HT-29 (cell line): ENCODE measurements around the gene VOPP1. TPM values are rescaled to one million over a fixed set of nuclear protein-coding genes. Genes with fewer than 3 reads are reported as not detected.

Experiments
- DNase-seq: peaks from one replicate; pipeline ENCODE4 v3.0.0-alpha.2; 2015; ENCODE audit warnings: low spot score
- total RNA-seq: library from RNA; depleted of rRNA; stranded (reverse); fragments of >200 nt; shearing (Covaris generic); gene quantifications from 2 replicates; pipeline ENCODE4 v1.2.3, GENCODE V29; 2014

The VOPP1 gene
- total RNA-seq, 1 experiment from 2014 or later = 133 TPM

DNA sequence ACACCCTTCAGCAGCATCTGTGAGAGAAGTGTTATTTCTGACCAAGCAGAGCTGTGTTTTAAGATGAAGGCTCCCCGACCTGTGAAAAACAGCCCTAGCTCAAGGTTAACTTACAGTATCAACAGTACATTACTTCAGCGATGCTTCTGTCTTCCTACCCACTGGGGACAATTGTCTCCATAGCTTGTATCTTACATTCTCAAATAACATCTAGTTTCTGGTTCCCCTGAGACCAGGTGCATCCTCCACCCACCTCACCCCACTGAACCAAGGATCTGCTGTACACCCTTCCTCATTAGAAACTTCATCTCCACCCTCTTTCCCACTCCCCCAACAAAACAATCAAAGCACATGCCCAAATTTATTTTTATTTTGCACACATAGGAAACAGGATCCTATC is 102.0 kb downstream of the VOPP1 start:
- no peak for DNase-seq

DNA sequence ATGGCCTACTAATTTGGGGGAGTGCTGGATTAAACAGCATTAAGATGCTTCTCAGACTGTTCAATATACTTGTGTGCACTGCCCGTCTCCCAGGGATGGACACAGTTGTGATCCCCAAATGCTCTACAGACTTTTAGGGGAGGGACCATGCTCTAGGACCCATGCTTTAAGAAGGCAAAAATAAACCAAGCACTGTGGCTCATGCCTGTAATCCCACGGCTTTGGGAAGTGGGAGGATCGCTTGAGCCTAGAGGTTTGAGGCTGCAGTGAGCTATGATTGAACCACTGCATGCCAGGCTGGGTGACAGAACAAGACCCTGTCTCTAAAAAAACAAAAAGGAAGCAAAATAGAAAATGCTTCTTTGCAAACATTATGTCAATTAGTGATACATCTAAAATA is 102.6 kb downstream of the VOPP1 start:
- DNase-seq = no peak

- DNase-seq = no peak
Observed at GRCh38 chr7:55469271-55469681, 103.0 kb downstream of the VOPP1 start.

GRCh38 chr7:55468495-55468894 is 103.8 kb downstream of the VOPP1 start:
- no peak for DNase-seq

- DNase-seq = no peak
Observed at GRCh38 chr7:55467047-55467593, 105.2 kb downstream of the VOPP1 start.

- DNase-seq = no peak
Observed at GRCh38 chr7:55465691-55466090, 106.6 kb downstream of the VOPP1 start.

DNA sequence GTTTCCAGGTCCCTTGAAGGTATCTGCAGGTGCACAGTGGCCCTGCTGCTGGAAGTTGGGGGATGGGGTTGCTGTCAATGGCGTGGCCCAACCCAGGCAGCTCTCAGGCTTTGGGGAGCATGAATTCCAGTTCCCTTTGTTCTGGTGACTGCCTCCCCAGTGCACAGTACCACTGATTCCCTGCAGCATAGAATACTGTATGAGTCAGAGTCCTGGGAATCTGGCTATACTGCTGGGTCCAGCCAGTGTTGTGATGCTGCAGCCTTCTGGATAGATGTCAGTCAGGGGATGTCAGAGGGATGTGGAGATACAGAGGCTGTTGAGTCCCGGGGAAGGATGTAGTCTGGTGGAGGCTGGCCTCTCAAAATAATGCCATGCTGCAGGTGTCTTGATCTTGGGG is 107.9 kb downstream of the VOPP1 start:
- no peak for DNase-seq

- DNase-seq = no peak
Observed at GRCh38 chr7:55463686-55464262, 108.5 kb downstream of the VOPP1 start.

DNA sequence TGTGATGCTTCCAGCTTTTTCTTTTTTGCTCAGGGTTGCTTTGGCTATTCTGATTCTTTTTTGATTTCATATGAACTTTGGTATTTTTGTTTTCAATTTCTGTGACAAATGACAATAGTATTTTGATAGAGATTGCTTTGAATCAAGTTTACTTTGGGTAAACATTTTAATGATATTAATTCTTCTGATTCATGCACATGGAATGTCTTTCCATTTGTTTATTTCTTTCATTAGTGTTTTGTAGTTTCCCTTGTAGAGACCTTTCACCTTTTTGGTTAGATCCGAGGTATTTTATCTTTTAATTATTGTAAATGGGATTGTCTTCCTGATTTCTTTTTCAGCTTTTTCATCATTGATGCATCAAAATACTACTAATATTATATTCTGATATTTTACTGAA is 114.0 kb downstream of the VOPP1 start:
- DNase-seq = no peak

GRCh38 chr7:55457801-55458200 is 114.5 kb downstream of the VOPP1 start:
- no peak for DNase-seq

DNA sequence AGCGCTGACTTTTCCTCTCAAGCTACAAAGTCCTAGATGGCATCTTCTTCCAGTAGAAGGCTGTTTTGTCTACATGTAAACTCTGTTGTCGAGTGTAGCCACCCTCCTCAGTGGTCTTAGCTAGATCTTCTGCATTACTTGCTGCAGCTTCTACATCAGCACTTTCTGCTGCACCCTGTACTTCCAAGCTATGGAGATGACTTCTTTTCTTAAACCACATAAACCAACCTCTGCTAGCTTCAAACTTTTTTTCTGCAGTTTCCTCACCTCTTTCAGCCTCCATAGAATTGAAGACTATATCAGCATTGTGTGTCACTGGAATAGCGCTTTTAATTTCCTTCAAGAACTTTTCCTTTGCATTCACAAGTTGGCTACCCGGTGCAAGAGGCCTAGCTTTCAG is 119.3 kb downstream of the VOPP1 start:
- DNase-seq = no peak

- DNase-seq = no peak
Observed at GRCh38 chr7:55449992-55450535, 122.2 kb downstream of the VOPP1 start.

DNA sequence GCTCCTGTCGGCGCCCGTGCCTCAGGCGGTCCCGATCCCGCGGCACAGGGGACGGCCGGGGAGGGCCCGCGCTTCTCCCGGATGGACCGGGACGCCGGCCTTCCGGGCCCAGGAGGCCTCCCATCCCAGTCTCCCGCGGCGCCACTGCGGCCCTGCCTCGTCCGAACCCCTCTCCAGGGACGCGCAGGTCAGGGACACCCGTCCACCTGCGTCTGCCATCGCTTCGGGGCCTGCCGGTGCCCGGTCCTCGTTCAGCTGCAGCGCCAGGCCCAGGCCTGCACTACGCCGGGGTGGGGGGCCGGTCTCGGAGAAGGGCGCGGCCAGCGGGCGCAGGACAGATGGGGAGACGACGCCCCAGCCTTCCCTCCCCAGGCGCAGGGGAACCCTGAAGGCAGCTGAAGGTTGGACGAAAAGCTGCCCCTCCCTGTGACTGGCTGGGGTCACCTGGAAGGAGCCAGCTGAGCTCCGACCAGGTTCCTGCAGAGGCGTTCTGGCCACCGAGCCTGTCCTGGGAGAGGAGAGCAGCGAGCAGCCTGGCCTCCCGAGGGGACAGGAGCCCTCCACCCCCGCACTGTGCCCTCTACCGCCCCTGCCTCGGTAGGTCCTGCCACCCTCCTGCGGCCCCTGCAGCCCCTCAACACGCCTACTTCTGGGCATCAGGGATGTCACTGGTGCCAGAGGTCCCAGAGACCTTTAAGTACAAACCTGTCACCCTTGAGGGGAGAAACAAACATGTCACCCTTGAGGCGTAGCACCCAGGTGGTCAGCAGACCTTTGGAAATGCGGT is 122.9 kb downstream of the VOPP1 start:
- DNase-seq = no peak

DNA sequence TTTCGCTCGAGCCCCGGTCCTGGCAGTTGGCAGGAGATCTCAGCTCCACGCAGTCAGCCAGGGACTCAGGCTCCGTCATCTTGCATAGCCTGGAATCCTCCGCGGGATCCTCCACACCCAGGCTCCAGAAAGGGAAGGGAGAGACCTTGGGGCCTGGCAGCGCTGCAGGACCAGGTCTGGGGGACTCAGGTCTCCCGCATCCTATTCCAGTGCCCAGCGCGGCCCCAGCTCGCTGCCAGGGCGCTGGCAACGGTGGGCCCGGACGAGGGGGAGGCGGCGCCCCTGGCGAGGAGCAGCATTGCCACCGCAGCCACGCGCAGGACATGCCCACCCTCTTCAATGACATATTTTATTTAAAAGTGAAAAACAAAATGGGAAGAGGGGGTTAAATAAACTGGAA is 123.8 kb downstream of the VOPP1 start:
- DNase-seq = no peak

GRCh38 chr7:55444786-55445185 is 127.5 kb downstream of the VOPP1 start:
- no peak for DNase-seq

GRCh38 chr7:55441774-55442522 is 130.4 kb downstream of the VOPP1 start:
- DNase-seq = no peak

DNA sequence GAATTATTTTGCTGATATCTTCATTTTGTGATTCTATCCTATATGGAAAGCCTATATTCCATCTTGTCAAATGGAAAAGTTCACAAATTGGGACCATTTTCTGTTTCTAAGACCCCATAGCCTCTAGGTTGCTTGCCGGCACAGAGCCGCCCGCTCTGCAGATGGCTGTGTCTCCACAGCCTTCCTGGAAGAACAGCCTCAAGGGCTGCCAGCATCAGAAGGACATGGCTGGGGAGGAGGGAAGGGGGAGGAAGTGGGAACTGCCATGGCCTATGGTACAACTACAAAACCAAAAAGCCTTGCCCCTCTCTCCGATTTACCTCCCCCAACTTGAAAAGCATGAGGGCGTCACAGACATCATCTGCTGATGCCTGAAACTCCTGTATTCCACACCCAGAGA is 131.3 kb downstream of the VOPP1 start:
- DNase-seq = no peak

GRCh38 chr7:55440040-55440690 is 132.1 kb downstream of the VOPP1 start:
- no peak for DNase-seq

GRCh38 chr7:55439627-55440026 is 132.7 kb downstream of the VOPP1 start:
- DNase-seq = no peak

- DNase-seq = peak; percentile 88
Observed at GRCh38 chr7:55438757-55439525, 133.4 kb downstream of the VOPP1 start.
